ENCODE data around the gene MAST1.
"Not testable (repeated sequence)": the region's sequence is repeated elsewhere in the genome, so short reads cannot be mapped to it uniquely, and the experiment has no call there.

MAST1 gene

GRCh38 chr19:12838886-12839756 lies 806 bp downstream of the MAST1 start:
- in situ Hi-C loops (cut with MboI; ENCODE audit: low sequenced_read_pairs), result no loop called here

- in situ Hi-C loops (cut with MboI; ENCODE audit: low sequenced_read_pairs), result no loop called here
These were observed 2.1 kb downstream of the MAST1 start for GRCh38 chr19:12840091-12841079.

GRCh38 chr19:12841094-12841493 lies 2.8 kb downstream of the MAST1 start:
- in situ Hi-C loops (cut with MboI; ENCODE audit: low sequenced_read_pairs), result no loop called here

GRCh38 chr19:12842511-12842910 lies 4.2 kb downstream of the MAST1 start:
- in situ Hi-C loops (cut with MboI; ENCODE audit: low sequenced_read_pairs), result no loop called here

- in situ Hi-C loops (cut with MboI; ENCODE audit: low sequenced_read_pairs), result no loop called here
These were observed 5.0 kb downstream of the MAST1 start for GRCh38 chr19:12843328-12843727.

- in situ Hi-C loops (cut with MboI; ENCODE audit: low sequenced_read_pairs), result no loop called here
These were observed 5.9 kb downstream of the MAST1 start for GRCh38 chr19:12843999-12844732.

- in situ Hi-C loops (cut with MboI; ENCODE audit: low sequenced_read_pairs), result not testable (repeated sequence)
These were observed 8.3 kb downstream of the MAST1 start for GRCh38 chr19:12846613-12847012.

- in situ Hi-C loops (cut with MboI; ENCODE audit: low sequenced_read_pairs), result no loop called here
These were observed 9.1 kb downstream of the MAST1 start for GRCh38 chr19:12847159-12848139.

- in situ Hi-C loops (cut with MboI; ENCODE audit: low sequenced_read_pairs), result no loop called here
These were observed 18.3 kb downstream of the MAST1 start for GRCh38 chr19:12856653-12857052.

- in situ Hi-C loops (cut with MboI; ENCODE audit: low sequenced_read_pairs), result no loop called here
These were observed 20.0 kb downstream of the MAST1 start for GRCh38 chr19:12858041-12858928.

- in situ Hi-C loops (cut with MboI; ENCODE audit: low sequenced_read_pairs), result no loop called here
These were observed 21.2 kb downstream of the MAST1 start for GRCh38 chr19:12859546-12859945.

GRCh38 chr19:12864143-12864542 lies 25.8 kb downstream of the MAST1 start:
- in situ Hi-C loops (cut with MboI; ENCODE audit: low sequenced_read_pairs), result no loop called here

- in situ Hi-C loops (cut with MboI; ENCODE audit: low sequenced_read_pairs), result no loop called here
These were observed 26.7 kb downstream of the MAST1 start for GRCh38 chr19:12864721-12865715.

- in situ Hi-C loops (cut with MboI; ENCODE audit: low sequenced_read_pairs), result no loop called here
These were observed 27.6 kb downstream of the MAST1 start for GRCh38 chr19:12865746-12866415.

GRCh38 chr19:12866416-12867119 lies 28.3 kb downstream of the MAST1 start:
- in situ Hi-C loops (cut with MboI; ENCODE audit: low sequenced_read_pairs), result no loop called here

Data from HL-60/S4 treated with retinoic acid at 250 ng/mL for 4 days and 3 days (cell line).